ENCODE results near the gene LNX2. TPM values are rescaled to one million over a fixed set of nuclear protein-coding genes. Genes with fewer than 3 reads are reported as not detected.
A peak's percentile ranks its signal among the peaks of the same experiment; 100 is the strongest.

Gene LNX2
- total and polyA plus RNA-seq, 4 donors, result 6.2 to 12.0 (median 7.5) TPM

DNA sequence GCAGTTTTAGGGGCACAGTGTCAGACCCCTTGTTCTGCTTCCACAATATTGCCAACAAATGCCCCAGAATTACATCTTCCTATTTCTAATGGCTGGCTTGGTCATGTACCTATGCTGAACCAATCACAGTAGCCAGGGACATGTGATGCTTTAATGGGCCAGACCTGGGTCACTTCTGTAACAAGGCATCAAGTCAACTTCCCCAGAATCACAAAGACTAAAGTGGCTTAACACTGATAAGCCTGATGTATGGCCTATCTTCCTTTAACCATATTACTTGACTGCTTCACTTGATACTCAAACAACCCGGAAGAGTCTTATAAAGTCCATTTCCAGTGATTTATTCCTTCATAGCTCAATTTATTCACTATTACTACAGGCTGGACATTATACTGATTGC lies 19.6 kb downstream of the LNX2 start:
- no peaks in the 10 kb centered on the region for H3K36me3 ChIP-seq (ENCODE audit: control insufficient read depth, insufficient read depth, low read length)
- H3K9me3 ChIP-seq (ENCODE audit: control insufficient read depth, insufficient read depth, low read length), result no peaks in the 10 kb centered on the region
- H3K4me3 ChIP-seq (ENCODE audit: low read depth, low read length), result no peak overlapping the region
- H3K27ac ChIP-seq (ENCODE audit: low read depth, low read length), result no peak overlapping the region
- no peaks in the 10 kb centered on the region for H3K4me1 ChIP-seq (ENCODE audit: control insufficient read depth, insufficient read depth, low read length)
- H3K27me3 ChIP-seq (ENCODE audit: control insufficient read depth, insufficient read depth, low read length), result no peaks in the 10 kb centered on the region
- no peak for DNase-seq (ENCODE audit: low read depth in 4 of 6, low spot score in 6 of 6)
- no CpG with 5 or more reads among the region's 1 CpG for WGBS (ENCODE audit: insufficient coverage)

DNA sequence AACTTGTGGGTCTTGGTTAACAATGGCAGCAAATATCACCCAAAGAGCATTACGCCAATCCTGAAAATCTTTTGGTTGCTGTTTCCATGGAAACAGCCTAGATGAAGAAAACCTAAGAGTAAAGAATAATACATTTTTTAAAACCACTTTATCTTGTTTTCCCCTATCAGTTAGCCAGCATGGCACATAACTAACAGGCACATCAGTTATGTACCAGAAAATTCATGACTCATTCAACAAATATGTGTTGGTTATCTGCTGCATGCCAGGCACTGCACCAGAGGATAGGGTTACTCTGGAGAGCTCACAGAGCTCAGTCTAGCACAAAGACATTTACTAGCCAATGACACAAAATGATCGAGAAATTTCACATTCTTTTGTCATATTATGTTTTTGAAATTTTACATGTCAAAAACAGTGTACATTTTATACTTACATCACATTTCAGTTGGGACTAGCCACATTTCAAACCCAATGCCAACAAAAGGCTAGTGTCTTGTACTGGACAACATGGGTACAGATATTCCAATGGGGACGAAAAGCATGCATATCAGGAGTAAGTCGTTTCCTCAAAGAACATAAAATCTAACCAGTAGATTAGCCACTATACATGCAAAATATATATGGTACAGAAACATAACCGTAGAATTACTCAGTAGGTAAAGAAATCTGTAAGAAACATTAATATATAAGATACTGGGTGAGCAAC lies 20.3 kb downstream of the LNX2 start:
- Histone ChIP-seq H3K27ac (ENCODE audit: low read depth, low read length) (no peak overlapping the region), H3K36me3 (ENCODE audit: control insufficient read depth, insufficient read depth, low read length) (no peaks in the 10 kb centered on the region), H3K27me3 (ENCODE audit: control insufficient read depth, insufficient read depth, low read length) (no peaks in the 10 kb centered on the region), H3K4me1 (ENCODE audit: control insufficient read depth, insufficient read depth, low read length) (no peaks in the 10 kb centered on the region), H3K9me3 (ENCODE audit: control insufficient read depth, insufficient read depth, low read length) (no peaks in the 10 kb centered on the region), H3K4me3 (ENCODE audit: low read depth, low read length) (no peak overlapping the region)
- peak in 1 of 6 donors; percentile 22 for DNase-seq (ENCODE audit: low read depth in 4 of 6, low spot score in 6 of 6)
- no CpG with 5 or more reads among the region's 5 CpGs for WGBS (ENCODE audit: insufficient coverage)

DNA sequence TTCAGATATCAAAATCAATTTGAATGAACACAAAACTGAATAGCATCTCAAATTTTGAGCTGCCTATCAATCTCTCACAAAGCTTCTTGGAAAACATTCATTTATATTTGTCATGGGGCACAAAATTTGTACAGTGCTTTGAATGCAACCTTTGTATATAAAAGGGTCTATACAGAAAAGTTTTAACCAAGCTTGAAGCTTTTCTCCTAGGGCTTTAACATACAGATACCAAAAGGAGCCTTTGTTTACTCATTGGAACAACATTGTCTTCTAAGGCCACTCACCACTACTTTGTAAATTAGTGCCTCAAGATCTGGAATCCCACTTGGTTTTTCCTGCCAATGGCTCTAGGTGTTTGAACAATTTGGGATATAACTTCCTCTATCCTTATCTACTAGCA lies 21.2 kb downstream of the LNX2 start:
- Histone ChIP-seq H3K36me3 (ENCODE audit: control insufficient read depth, insufficient read depth, low read length) (no peaks in the 10 kb centered on the region), H3K27ac (ENCODE audit: low read depth, low read length) (no peak overlapping the region), H3K9me3 (ENCODE audit: control insufficient read depth, insufficient read depth, low read length) (no peaks in the 10 kb centered on the region), H3K27me3 (ENCODE audit: control insufficient read depth, insufficient read depth, low read length) (no peaks in the 10 kb centered on the region), H3K4me3 (ENCODE audit: low read depth, low read length) (no peak overlapping the region), H3K4me1 (ENCODE audit: control insufficient read depth, insufficient read depth, low read length) (no peaks in the 10 kb centered on the region)
- DNase-seq (ENCODE audit: low read depth in 4 of 6, low spot score in 6 of 6), result no peak

DNA sequence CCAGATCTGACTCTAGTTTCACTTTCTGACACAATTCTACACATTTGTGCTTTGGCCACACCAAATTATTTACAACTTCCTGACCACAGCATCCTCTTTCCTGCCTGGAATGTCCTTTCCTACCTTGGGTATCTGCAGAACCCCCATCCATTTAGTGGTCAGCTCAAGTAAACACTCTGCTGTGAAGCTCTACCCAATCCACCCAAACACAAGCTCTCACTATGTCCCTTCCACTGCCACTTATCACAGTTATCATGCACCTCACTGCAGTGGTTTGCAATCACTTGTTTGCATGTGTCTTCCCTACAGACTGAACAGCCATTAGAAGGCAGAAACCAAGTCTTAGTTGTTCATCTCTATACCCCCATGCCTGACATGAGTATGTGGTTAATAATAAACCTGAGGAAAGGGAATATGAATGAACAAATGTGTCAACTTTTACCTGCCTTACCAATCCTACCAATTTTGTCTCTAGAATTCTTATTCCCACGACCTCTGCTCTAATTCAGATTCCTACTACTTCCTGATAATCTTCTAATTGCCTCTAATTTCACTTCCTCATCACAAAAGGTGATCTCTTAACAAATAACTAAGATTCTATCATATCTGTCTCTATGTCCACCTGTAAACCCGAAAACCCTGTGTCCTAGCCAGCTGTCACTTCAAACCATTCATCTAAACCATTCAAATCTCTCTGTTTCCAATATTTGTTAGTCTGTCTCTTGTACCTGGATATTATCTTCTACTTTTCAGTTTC lies 25.1 kb downstream of the LNX2 start:
- no peaks in the 10 kb centered on the region for H3K27me3 ChIP-seq (ENCODE audit: control insufficient read depth, insufficient read depth, low read length)
- no peaks in the 10 kb centered on the region for H3K9me3 ChIP-seq (ENCODE audit: control insufficient read depth, insufficient read depth, low read length)
- no peaks in the 10 kb centered on the region for H3K4me1 ChIP-seq (ENCODE audit: control insufficient read depth, insufficient read depth, low read length)
- no peaks in the 10 kb centered on the region for H3K36me3 ChIP-seq (ENCODE audit: control insufficient read depth, insufficient read depth, low read length)
- H3K4me3 ChIP-seq (ENCODE audit: low read depth, low read length), result no peak overlapping the region
- WGBS (ENCODE audit: insufficient coverage), result 76% methylated on average over 2 of the region's 2 CpGs
- no peak overlapping the region for H3K27ac ChIP-seq (ENCODE audit: low read depth, low read length)
- no peak for DNase-seq (ENCODE audit: low read depth in 4 of 6, low spot score in 6 of 6)

- Histone ChIP-seq H3K36me3 (ENCODE audit: control insufficient read depth, insufficient read depth, low read length) (no peaks in the 10 kb centered on the region), H3K4me3 (ENCODE audit: low read depth, low read length) (no peak overlapping the region), H3K27ac (ENCODE audit: low read depth, low read length) (no peak overlapping the region), H3K9me3 (ENCODE audit: control insufficient read depth, insufficient read depth, low read length) (no peaks in the 10 kb centered on the region), H3K4me1 (ENCODE audit: control insufficient read depth, insufficient read depth, low read length) (no peaks in the 10 kb centered on the region), H3K27me3 (ENCODE audit: control insufficient read depth, insufficient read depth, low read length) (no peaks in the 10 kb centered on the region)
- WGBS (ENCODE audit: insufficient coverage), result 100% methylated on average over 1 of the region's 3 CpGs
- DNase-seq (ENCODE audit: low read depth in 4 of 6, low spot score in 6 of 6), result no peak
Measured at GRCh38 chr13:27593267-27593666, 27.1 kb downstream of the LNX2 start.

DNA sequence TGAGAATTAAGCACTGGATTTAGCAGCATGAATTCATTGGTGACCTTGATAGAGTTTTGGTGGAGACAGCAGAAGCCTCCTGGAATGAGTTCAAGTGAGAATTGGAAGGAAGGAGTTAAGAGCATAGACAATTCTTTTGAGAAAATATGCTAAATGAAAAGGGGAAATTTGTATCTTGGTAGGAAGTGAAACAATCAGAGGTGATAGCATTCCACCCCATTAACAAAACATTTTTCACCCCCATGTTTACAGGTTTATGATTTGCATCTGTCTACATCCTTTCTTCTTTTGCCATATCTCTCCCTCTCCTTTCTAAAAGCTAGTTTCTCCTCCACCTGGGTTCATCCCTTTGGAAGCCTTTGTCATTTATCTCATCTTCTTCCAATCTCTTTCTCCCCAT lies 27.5 kb downstream of the LNX2 start:
- H3K4me1 ChIP-seq (ENCODE audit: control insufficient read depth, insufficient read depth, low read length), result no peaks in the 10 kb centered on the region
- H3K9me3 ChIP-seq (ENCODE audit: control insufficient read depth, insufficient read depth, low read length), result no peaks in the 10 kb centered on the region
- H3K27ac ChIP-seq (ENCODE audit: low read depth, low read length), result no peak overlapping the region
- DNase-seq (ENCODE audit: low read depth in 4 of 6, low spot score in 6 of 6), result no peak
- H3K4me3 ChIP-seq (ENCODE audit: low read depth, low read length), result no peak overlapping the region
- no peaks in the 10 kb centered on the region for H3K27me3 ChIP-seq (ENCODE audit: control insufficient read depth, insufficient read depth, low read length)
- H3K36me3 ChIP-seq (ENCODE audit: control insufficient read depth, insufficient read depth, low read length), result no peaks in the 10 kb centered on the region

DNA sequence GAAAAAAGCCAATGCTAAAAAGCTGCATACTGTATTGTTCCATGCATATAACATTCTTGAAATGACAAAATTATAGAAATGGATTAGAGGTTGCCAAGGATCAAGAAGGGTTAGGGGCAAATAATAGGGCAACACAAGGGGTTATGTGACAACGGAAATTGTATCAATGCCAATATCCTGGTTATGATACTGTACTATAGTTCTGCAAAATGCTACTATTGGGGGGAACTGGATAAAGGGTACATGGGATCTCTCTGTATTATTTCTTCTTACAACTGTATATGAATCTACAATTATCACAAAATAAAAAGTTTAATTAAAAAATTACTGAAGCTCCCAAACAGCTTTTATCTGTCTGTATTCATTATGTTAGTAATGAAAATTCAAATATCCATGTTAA lies 31.9 kb downstream of the LNX2 start:
- Histone ChIP-seq H3K9me3 (ENCODE audit: control insufficient read depth, insufficient read depth, low read length) (no peaks in the 10 kb centered on the region), H3K4me1 (ENCODE audit: control insufficient read depth, insufficient read depth, low read length) (no peaks in the 10 kb centered on the region), H3K36me3 (ENCODE audit: control insufficient read depth, insufficient read depth, low read length) (no peaks in the 10 kb centered on the region), H3K27me3 (ENCODE audit: control insufficient read depth, insufficient read depth, low read length) (no peaks in the 10 kb centered on the region), H3K4me3 (ENCODE audit: low read depth, low read length) (no peak overlapping the region), H3K27ac (ENCODE audit: low read depth, low read length) (no peak overlapping the region)
- DNase-seq (ENCODE audit: low read depth in 4 of 6, low spot score in 6 of 6), result no peak
- no CpG with 5 or more reads among the region's 1 CpG for WGBS (ENCODE audit: insufficient coverage)

- no peak overlapping the region for H3K4me3 ChIP-seq (ENCODE audit: low read depth, low read length)
- DNase-seq (ENCODE audit: low read depth in 4 of 6, low spot score in 6 of 6), result no peak
- 63% methylated on average over 3 of the region's 5 CpGs for WGBS (ENCODE audit: insufficient coverage)
- H3K36me3 ChIP-seq (ENCODE audit: control insufficient read depth, insufficient read depth, low read length), result no peaks in the 10 kb centered on the region
- no peaks in the 10 kb centered on the region for H3K27me3 ChIP-seq (ENCODE audit: control insufficient read depth, insufficient read depth, low read length)
- H3K27ac ChIP-seq (ENCODE audit: low read depth, low read length), result no peak overlapping the region
- H3K4me1 ChIP-seq (ENCODE audit: control insufficient read depth, insufficient read depth, low read length), result no peaks in the 10 kb centered on the region
- no peaks in the 10 kb centered on the region for H3K9me3 ChIP-seq (ENCODE audit: control insufficient read depth, insufficient read depth, low read length)
Measured at GRCh38 chr13:27587095-27587746, 33.1 kb downstream of the LNX2 start.

DNA sequence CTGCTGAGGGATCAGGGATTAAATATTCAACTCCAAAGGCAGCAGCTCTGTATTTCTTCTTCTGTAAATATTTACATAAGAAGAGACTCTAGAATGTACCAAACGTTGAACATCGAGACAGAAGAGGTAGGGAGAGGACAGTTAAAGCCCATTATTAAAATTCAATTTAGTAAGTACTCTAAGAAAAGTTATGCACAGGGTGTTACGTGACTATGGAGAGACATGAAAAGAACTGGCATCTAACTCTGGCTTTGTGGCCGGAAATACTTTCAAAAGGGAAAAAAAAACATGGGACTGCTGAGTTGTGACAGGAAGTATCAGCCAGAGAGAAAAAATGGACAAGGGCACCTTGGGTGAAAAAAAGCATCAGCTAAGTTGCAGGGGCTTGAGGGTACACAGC lies 36.7 kb downstream of the LNX2 start:
- WGBS (ENCODE audit: insufficient coverage), result 79% methylated on average over 2 of the region's 4 CpGs
- no peak overlapping the region for H3K27ac ChIP-seq (ENCODE audit: low read depth, low read length)

More for the DNA sequence above, 36.7 kb downstream of the LNX2 start:
- DNase-seq (ENCODE audit: low read depth in 4 of 6, low spot score in 6 of 6), result no peak
- no peaks in the 10 kb centered on the region for H3K36me3 ChIP-seq (ENCODE audit: control insufficient read depth, insufficient read depth, low read length)
- H3K4me1 ChIP-seq (ENCODE audit: control insufficient read depth, insufficient read depth, low read length), result no peaks in the 10 kb centered on the region
- no peaks in the 10 kb centered on the region for H3K9me3 ChIP-seq (ENCODE audit: control insufficient read depth, insufficient read depth, low read length)
- H3K4me3 ChIP-seq (ENCODE audit: low read depth, low read length), result no peak overlapping the region
- no peaks in the 10 kb centered on the region for H3K27me3 ChIP-seq (ENCODE audit: control insufficient read depth, insufficient read depth, low read length)

Data from spinal cord (tissue), 10 donors.